ENCODE data around the gene EDAR.

GRCh38 chr2:108937367-108938017 is 51.5 kb downstream of the EDAR start:
- TF ChIP-seq CTCF (IDR thresholded peaks at IDR 0.05) (no peak), POLR2A (IDR thresholded peaks at IDR 0.05) (no peak), POLR2AphosphoS5 (IDR thresholded peaks at IDR 0.05) (no peak), EP300 (IDR thresholded peaks at IDR 0.05) (no peak)

Data from sigmoid colon (tissue), 4 donors.